Loucy (cell line): ENCODE results near the gene ADAMTS8.

ENCODE experiments used
- CTCF ChIP-seq: fragments of 200-600 bp; sonication (generic); conservative IDR thresholded peaks from 2 replicates; pipeline ENCODE4 v1.5.1; 2014; ENCODE audit warnings: mild to moderate bottlenecking, antibody characterized with exemption, low read length
- EZH2phosphoT487 ChIP-seq: fragments of 200-600 bp; IDR thresholded peaks from 2 replicates; pipeline ENCODE4 v1.6.1; 2018; ENCODE audit warnings: antibody characterized with exemption, mild to moderate bottlenecking, moderate library complexity, borderline replicate concordance

DNA sequence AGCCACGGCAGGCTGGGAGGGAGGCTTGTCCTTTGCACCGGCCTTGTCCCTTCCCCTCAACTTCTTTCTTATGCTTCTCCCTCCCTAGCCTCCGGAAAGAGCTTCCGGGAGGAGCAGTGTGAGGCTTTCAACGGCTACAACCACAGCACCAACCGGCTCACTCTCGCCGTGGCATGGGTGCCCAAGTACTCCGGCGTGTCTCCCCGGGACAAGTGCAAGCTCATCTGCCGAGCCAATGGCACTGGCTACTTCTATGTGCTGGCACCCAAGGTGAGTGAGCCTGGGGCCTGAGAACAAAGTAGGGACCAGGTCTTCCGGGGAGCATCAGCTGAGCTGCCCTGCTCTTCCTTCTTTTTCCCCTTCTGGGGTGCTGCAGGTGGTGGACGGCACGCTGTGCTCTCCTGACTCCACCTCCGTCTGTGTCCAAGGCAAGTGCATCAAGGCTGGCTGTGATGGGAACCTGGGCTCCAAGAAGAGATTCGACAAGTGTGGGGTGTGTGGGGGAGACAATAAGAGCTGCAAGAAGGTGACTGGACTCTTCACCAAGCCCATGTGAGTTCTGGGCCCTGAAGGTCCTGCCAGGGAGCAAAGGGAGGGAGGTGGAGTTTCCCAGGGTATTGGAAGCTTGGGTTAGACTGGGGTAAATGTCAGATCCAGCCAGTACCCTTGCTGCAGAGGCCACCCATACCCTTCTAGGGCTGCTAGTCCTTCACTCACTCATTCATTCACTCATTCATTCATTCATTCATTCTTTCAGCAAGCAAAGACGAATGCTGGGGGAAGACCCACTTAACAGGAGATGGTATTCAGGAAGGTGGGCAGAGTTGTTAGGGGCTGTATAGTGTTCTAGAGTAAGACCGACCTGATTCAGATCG, 42.7 kb upstream of the ADAMTS8 start:
- TF ChIP-seq CTCF (no peak), EZH2phosphoT487 (no peak)
